Spleen (tissue), 7 donors: Measurements from ENCODE around the gene AGFG1.

Experiments
- POLR2AphosphoS5 ChIP-seq, 3 donors: sonication (generic); formaldehyde crosslinking; IDR thresholded peaks; one replicate each; pipeline ENCODE4 v1.5.1; 2017; ENCODE audit warnings: antibody characterized with exemption in 3 of 3
- TF ChIP-seq, protein P1 (sequence below), 11 experiments: fragments of 200-600 bp in 7 of 11; fragments of 450-650 bp in 4 of 11; sonication (generic) in 4 of 11; IDR thresholded peaks in 8 of 11; conservative IDR thresholded peaks in 3 of 11; 1 replicate in 7 of 11; 2 replicates in 4 of 11; pipeline versions ENCODE4 v1.4.0 to v1.8.0; 2016 to 2021; ENCODE audit warnings: antibody characterized with exemption in 11 of 11, inconsistent platforms in 4 of 11, mild to moderate bottlenecking in 1 of 11
- donor health status: DM: no; HTN: no; CAD: no; lungs with moderate emphysema.
- donor health status: DM: no; HTN: no; CAD: no.
- donor health status: DM: no; HTN: no; CAD: no.

DNA sequence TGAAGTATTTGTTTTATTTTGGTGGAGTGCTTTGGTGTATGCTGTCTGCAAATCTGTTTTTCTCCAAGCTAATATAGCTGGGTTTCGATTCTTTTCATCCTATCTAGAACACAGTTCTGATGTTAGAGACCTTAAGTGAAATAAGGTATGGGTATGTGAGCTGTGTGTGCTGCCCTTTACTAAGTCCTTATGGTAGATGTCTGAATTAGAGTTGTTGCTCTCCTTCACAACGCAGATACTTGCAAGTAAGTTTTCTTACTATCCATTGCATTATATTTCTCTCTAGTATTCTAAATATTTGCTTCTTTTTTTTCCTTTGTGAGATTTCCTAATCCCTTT is 38.6 kb downstream of the AGFG1 start:
- TF ChIP-seq, protein P1, sequence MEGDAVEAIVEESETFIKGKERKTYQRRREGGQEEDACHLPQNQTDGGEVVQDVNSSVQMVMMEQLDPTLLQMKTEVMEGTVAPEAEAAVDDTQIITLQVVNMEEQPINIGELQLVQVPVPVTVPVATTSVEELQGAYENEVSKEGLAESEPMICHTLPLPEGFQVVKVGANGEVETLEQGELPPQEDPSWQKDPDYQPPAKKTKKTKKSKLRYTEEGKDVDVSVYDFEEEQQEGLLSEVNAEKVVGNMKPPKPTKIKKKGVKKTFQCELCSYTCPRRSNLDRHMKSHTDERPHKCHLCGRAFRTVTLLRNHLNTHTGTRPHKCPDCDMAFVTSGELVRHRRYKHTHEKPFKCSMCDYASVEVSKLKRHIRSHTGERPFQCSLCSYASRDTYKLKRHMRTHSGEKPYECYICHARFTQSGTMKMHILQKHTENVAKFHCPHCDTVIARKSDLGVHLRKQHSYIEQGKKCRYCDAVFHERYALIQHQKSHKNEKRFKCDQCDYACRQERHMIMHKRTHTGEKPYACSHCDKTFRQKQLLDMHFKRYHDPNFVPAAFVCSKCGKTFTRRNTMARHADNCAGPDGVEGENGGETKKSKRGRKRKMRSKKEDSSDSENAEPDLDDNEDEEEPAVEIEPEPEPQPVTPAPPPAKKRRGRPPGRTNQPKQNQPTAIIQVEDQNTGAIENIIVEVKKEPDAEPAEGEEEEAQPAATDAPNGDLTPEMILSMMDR (IDR thresholded peaks at IDR 0.05 in 8 of 11, conservative IDR thresholded peaks at IDR 0.05 in 3 of 11) = no peak
- TF ChIP-seq POLR2AphosphoS5 (IDR thresholded peaks at IDR 0.05) = no peak
